A375 (cell line): ENCODE measurements around the gene SV2B. TPM values are rescaled to one million over a fixed set of nuclear protein-coding genes. Genes with fewer than 3 reads are reported as not detected.

Experiments
- total RNA-seq: library from RNA; depleted of rRNA; stranded (reverse); fragments of >200 nt; shearing (Covaris generic); gene quantifications from 2 replicates; pipeline ENCODE4 v1.2.3, GENCODE V29; 2014; rRNA removed

Gene SV2B
- total RNA-seq, result 0.08 TPM in 1 of 2 replicates, not detected in the other

GRCh38 chr15:91099995-91100813 lies at the start of gene SV2B:
Gene SV2B, plus strand, starts transcription at chr15:91100257. Its CDS starts 126,007 bp downstream, at chr15:91226264.

Other genes starting within 250 kb of the SV2B start
- gene FURIN, start 231.7 kb upstream of the SV2B start, total RNA-seq, result 43.5 and 50.5 TPM in 2 replicates
- gene FES, start 215.8 kb upstream of the SV2B start, total RNA-seq, result 0.11 and 0.85 TPM in 2 replicates
- 19.2 and 32.7 TPM in 2 replicates for gene MAN2A2, start 197.0 kb upstream of the SV2B start, total RNA-seq
- 30.9 and 34.6 TPM in 2 replicates for gene HDDC3, start 167.7 kb upstream of the SV2B start, total RNA-seq
- gene UNC45A, start 165.0 kb upstream of the SV2B start, total RNA-seq, result 48.8 and 56.6 TPM in 2 replicates
- 30.9 and 41.7 TPM in 2 replicates for gene RCCD1, start 145.4 kb upstream of the SV2B start, total RNA-seq
- gene PRC1, start 105.7 kb upstream of the SV2B start, total RNA-seq, result 395 and 402 TPM in 2 replicates
- 18.5 and 19.1 TPM in 2 replicates for gene VPS33B, start 77.7 kb upstream of the SV2B start, total RNA-seq